Spinal cord (tissue), 10 donors: ENCODE data around the gene STEAP1B. TPM values are rescaled to one million over a fixed set of nuclear protein-coding genes. Genes with fewer than 3 reads are reported as not detected.
A peak's percentile ranks its signal among the peaks of the same experiment; 100 is the strongest.

ENCODE experiments used
- DNase-seq, 6 donors: peaks; one replicate each; pipeline versions ENCODE4 v3.0.0 to v3.0.0-alpha.2; 2013 to 2015; ENCODE audit warnings: low spot score in 6 of 6, low read depth in 4 of 6
- H3K27ac ChIP-seq: one replicate; pipeline ENCODE4 v1.5.1; 2013; ENCODE audit warnings: low read depth, low read length, control low read depth
- H3K27me3 ChIP-seq: one replicate; pipeline ENCODE4 v1.6.1; 2013; ENCODE audit warnings: low read length; ENCODE audit not compliant: control insufficient read depth, insufficient read depth
- H3K36me3 ChIP-seq: one replicate; pipeline ENCODE4 v1.6.1; 2013; ENCODE audit warnings: low read length; ENCODE audit not compliant: control insufficient read depth, insufficient read depth
- H3K4me1 ChIP-seq: one replicate; pipeline ENCODE4 v1.6.1; 2013; ENCODE audit warnings: low read length; ENCODE audit not compliant: control insufficient read depth, insufficient read depth
- H3K4me3 ChIP-seq: one replicate; pipeline ENCODE4 v1.5.1; 2013; ENCODE audit warnings: low read depth, low read length, control low read depth
- H3K9me3 ChIP-seq: one replicate; pipeline ENCODE4 v1.6.1; 2013; ENCODE audit warnings: low read length; ENCODE audit not compliant: control insufficient read depth, insufficient read depth
- WGBS: methylation state at CpG from one replicate; pipeline ENCODE4 v1.1.5; 2013; ENCODE audit warnings: missing lambda C conversion rate; ENCODE audit not compliant: insufficient coverage; 5-methylcytosine and 5-hydroxymethylcytosine counted together
- polyA plus RNA-seq, 2 donors: library from polyadenylated mRNA; unstranded; fragments of 120-200 nt; gene quantifications; one replicate each; pipeline ENCODE4 v1.2.1, GENCODE V29; 2013; ENCODE audit not compliant: insufficient read length in 2 of 2
- total RNA-seq, 2 donors: library from RNA; depleted of rRNA in 1 of 2; stranded (reverse); fragments of 120-200 nt in 1 of 2; fragments of >200 nt in 1 of 2; gene quantifications; one replicate each; pipeline versions ENCODE4 v1.2.3 to v1.2.4, GENCODE V29; 2013 to 2014
- donor health status: healthy.

Gene STEAP1B
- total and polyA plus RNA-seq, 4 donors = 1.2 to 7.1 (median 2.3) TPM

GRCh38 chr7:22386206-22386858 lies 113.7 kb downstream of the STEAP1B start:
- Histone ChIP-seq H3K4me1 (no peaks in the 10 kb centered on the region), H3K4me3 (no peak overlapping the region), H3K9me3 (no peaks in the 10 kb centered on the region), H3K27me3 (no peaks in the 10 kb centered on the region), H3K36me3 (no peaks in the 10 kb centered on the region), H3K27ac (no peak overlapping the region)
- DNase-seq = no peak
- WGBS = 100% methylated on average over 1 of the region's 2 CpGs

GRCh38 chr7:22385326-22385725 lies 114.7 kb downstream of the STEAP1B start:
- 100% methylated on average over 1 of the region's 4 CpGs for WGBS
- Histone ChIP-seq H3K4me3 (no peak overlapping the region), H3K9me3 (no peaks in the 10 kb centered on the region)

GRCh38 chr7:22380333-22380732 lies 119.7 kb downstream of the STEAP1B start:
- no peaks in the 10 kb centered on the region for H3K9me3 ChIP-seq
- WGBS = no CpG with 5 or more reads among the region's 2 CpGs
- no peaks in the 10 kb centered on the region for H3K27me3 ChIP-seq
- H3K4me1 ChIP-seq = no peaks in the 10 kb centered on the region
- no peaks in the 10 kb centered on the region for H3K36me3 ChIP-seq
- H3K4me3 ChIP-seq = no peak overlapping the region
- H3K27ac ChIP-seq = no peak overlapping the region
- DNase-seq = no peak

More at GRCh38 chr7:22385326-22385725, 114.7 kb downstream of the STEAP1B start:
- Histone ChIP-seq H3K27ac (no peak overlapping the region), H3K27me3 (no peaks in the 10 kb centered on the region), H3K36me3 (no peaks in the 10 kb centered on the region), H3K4me1 (no peaks in the 10 kb centered on the region)
- no peak for DNase-seq

GRCh38 chr7:22378199-22378980 lies 121.6 kb downstream of the STEAP1B start:
- H3K27me3 ChIP-seq = no peaks in the 10 kb centered on the region
- WGBS = 52% methylated on average over 4 of the region's 7 CpGs
- no peak overlapping the region for H3K27ac ChIP-seq
- no peaks in the 10 kb centered on the region for H3K4me1 ChIP-seq
- no peaks in the 10 kb centered on the region for H3K36me3 ChIP-seq
- no peaks in the 10 kb centered on the region for H3K9me3 ChIP-seq
- H3K4me3 ChIP-seq = no peak overlapping the region
- no peak for DNase-seq

GRCh38 chr7:22377703-22378102 lies 122.3 kb downstream of the STEAP1B start:
- Histone ChIP-seq H3K9me3 (no peaks in the 10 kb centered on the region), H3K27me3 (no peaks in the 10 kb centered on the region), H3K27ac (no peak overlapping the region), H3K4me1 (no peaks in the 10 kb centered on the region), H3K4me3 (no peak overlapping the region), H3K36me3 (no peaks in the 10 kb centered on the region)
- WGBS = 60% methylated on average over 2 of the region's 2 CpGs
- DNase-seq = peak in 1 of 6 donors; percentile 27

GRCh38 chr7:22375359-22376048 lies 124.5 kb downstream of the STEAP1B start:
- no peaks in the 10 kb centered on the region for H3K4me1 ChIP-seq
- DNase-seq = no peak
- no peak overlapping the region for H3K4me3 ChIP-seq
- no peak overlapping the region for H3K27ac ChIP-seq
- no peaks in the 10 kb centered on the region for H3K9me3 ChIP-seq
- WGBS = 50% methylated on average over 1 of the region's 2 CpGs
- H3K27me3 ChIP-seq = no peaks in the 10 kb centered on the region
- no peaks in the 10 kb centered on the region for H3K36me3 ChIP-seq

GRCh38 chr7:22373911-22374310 lies 126.1 kb downstream of the STEAP1B start:
- Histone ChIP-seq H3K9me3 (no peaks in the 10 kb centered on the region), H3K27me3 (no peaks in the 10 kb centered on the region), H3K36me3 (no peaks in the 10 kb centered on the region), H3K4me1 (no peaks in the 10 kb centered on the region), H3K27ac (no peak overlapping the region), H3K4me3 (no peak overlapping the region)
- no CpG with 5 or more reads among the region's 2 CpGs for WGBS
- no peak for DNase-seq

GRCh38 chr7:22373388-22373787 lies 126.6 kb downstream of the STEAP1B start:
- WGBS = 92% methylated on average over 2 of the region's 3 CpGs
- no peaks in the 10 kb centered on the region for H3K9me3 ChIP-seq
- no peak overlapping the region for H3K4me3 ChIP-seq
- no peaks in the 10 kb centered on the region for H3K27me3 ChIP-seq
- no peak overlapping the region for H3K27ac ChIP-seq
- no peaks in the 10 kb centered on the region for H3K4me1 ChIP-seq
- no peak for DNase-seq
- H3K36me3 ChIP-seq = no peaks in the 10 kb centered on the region

GRCh38 chr7:22372863-22373262 lies 127.1 kb downstream of the STEAP1B start:
- no peaks in the 10 kb centered on the region for H3K4me1 ChIP-seq
- H3K36me3 ChIP-seq = no peaks in the 10 kb centered on the region
- H3K27ac ChIP-seq = no peak overlapping the region
- DNase-seq = no peak
- WGBS = 75% methylated on average over 2 of the region's 6 CpGs
- H3K9me3 ChIP-seq = no peaks in the 10 kb centered on the region
- H3K27me3 ChIP-seq = no peaks in the 10 kb centered on the region
- H3K4me3 ChIP-seq = no peak overlapping the region
